Stimulated activated naive B cell treated with anti-CD40 and anti-IgM and Interleukin-4, amounts not matched to agents 10 μg/mL and 1 μg/mL and 100 μg/mL, for 72 hours (primary cell): Measurements from ENCODE around the gene C5orf15.

ENCODE experiments used
- ATAC-seq, 2 donors: fragments of 150-1000 bp; cut with Tn5 transposase; replicated peaks; 2 replicates each; pipeline ENCODE4 v1.10.0; 2021; ENCODE audit warnings: moderate library complexity in 1 of 2
- DNase-seq: peaks from one replicate; pipeline ENCODE4 v3.0.0; 2021
- H3K27ac Mint-ChIP-seq: one replicate; pipeline ENCODE4 v1.8.0; 2022; ENCODE audit warnings: mild to moderate bottlenecking, mixed read lengths
- H3K27me3 Mint-ChIP-seq, 2 donors: one replicate each; pipeline ENCODE4 v1.8.0; 2022; ENCODE audit warnings: mixed read lengths in 2 of 2
- H3K36me3 Mint-ChIP-seq, 2 donors: one replicate each; pipeline ENCODE4 v1.8.0; 2022; ENCODE audit warnings: mixed read lengths in 2 of 2, mild to moderate bottlenecking in 1 of 2
- H3K4me1 Mint-ChIP-seq, 2 donors: one replicate each; pipeline ENCODE4 v1.8.0; 2022; ENCODE audit warnings: mixed read lengths in 2 of 2, mild to moderate bottlenecking in 1 of 2
- H3K4me3 Mint-ChIP-seq, 2 donors: one replicate each; pipeline ENCODE4 v1.8.0; 2022; ENCODE audit warnings: mild to moderate bottlenecking in 2 of 2, mixed read lengths in 2 of 2, moderate library complexity in 1 of 2
- H3K9me3 Mint-ChIP-seq, 2 donors: one replicate each; pipeline ENCODE4 v1.8.0; 2022; ENCODE audit warnings: mixed read lengths in 2 of 2, mild to moderate bottlenecking in 1 of 2

The C5orf15 gene

DNA sequence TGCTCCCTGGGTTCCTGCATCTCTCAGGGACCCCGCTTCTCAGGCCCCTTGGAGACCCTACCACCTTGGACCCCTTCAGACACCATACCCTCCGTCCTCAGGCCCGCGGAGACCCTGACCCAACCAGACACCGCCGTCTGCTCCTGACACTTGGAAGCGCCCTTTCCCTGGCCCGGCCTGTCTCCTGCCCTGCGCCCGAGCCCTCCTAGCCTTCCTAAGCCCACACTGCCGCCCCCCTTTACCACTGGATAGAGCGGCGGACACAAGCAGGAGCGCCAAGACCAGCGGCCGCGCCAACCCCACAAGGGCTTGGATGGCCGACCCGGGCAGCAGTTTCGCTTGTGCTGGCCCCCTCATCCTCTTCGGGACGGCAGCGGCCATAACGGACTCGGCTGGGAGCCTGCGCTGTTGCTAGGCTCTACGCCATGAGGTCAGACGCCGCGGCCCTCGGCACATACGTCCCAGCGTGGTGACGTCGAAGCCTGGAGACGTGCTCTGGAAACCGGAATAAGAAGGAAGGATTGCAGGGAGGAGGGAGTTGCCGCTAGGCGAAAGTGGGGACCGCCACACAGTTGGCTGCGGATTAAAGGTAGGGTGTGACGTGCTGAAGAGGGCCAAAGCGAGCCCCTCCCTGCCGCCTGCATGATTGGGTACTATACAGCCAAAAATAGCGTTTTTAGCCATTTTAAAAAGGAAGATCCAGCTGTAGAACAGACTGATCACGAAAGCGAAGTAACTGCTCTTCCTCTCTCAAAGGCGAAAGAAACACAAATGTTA is at the start of gene C5orf15:
Gene C5orf15, minus strand, starts transcription at position 422 of the 777 bp plus-strand sequence. Its CDS starts 41 bp downstream, at position 381.
- ATAC-seq (peak; percentile 92 to 93), DNase-seq (peak; percentile 92)
- Mint-ChIP-seq H3K27me3 (no peaks in the 10 kb centered on the region), H3K27ac (peak within 1 kb of the TSS; percentile 98), H3K36me3 (peaks cover 28 to 46% of the 10 kb centered on the region in 2 donors), H3K4me1 (peaks cover 34 to 51% of the 10 kb centered on the region in 2 donors), H3K4me3 (peak within 1 kb of the TSS; percentile 97 to 98), H3K9me3 (peaks cover 0 to under 1% of the 10 kb centered on the region in 2 donors)

DNA sequence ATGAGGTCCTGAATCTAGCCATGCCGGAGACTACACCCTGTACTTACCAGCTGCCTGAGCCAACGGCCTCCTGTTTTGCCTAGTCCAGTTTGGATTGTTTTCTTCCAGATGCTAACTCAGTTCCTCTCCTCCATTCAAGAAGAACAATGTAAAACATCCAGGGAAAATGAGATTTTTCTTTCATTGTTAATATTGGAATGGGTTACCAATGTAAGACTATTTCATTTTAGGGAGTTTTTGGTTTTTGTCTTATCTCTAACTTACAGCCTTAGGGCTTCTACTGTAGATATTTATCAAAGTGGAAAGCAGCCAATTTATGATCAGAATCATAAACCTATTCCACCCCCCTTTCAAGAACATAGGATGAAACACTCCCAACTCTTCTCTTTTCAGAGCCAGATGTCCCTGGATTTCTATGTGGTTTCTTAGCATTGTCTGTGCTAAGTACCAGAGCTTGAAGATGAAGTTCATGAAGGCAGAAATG is 39.9 kb upstream of the C5orf15 start:
- Mint-ChIP-seq H3K4me3 (no peak overlapping the region), H3K27ac (no peak overlapping the region), H3K27me3 (peaks cover 0 to 7% of the 10 kb centered on the region in 2 donors), H3K4me1 (peaks cover 5 to 14% of the 10 kb centered on the region in 2 donors), H3K9me3 (no peaks in the 10 kb centered on the region), H3K36me3 (peaks cover 6 to 10% of the 10 kb centered on the region in 2 donors)
- ATAC-seq (no peak), DNase-seq (no peak)

GRCh38 chr5:134007581-134008265 is 39.3 kb upstream of the C5orf15 start:
- H3K27me3 Mint-ChIP-seq: peaks cover 0 to 4% of the 10 kb centered on the region in 2 donors
- DNase-seq: no peak
- no peaks in the 10 kb centered on the region for H3K9me3 Mint-ChIP-seq
- peaks cover 8 to 20% of the 10 kb centered on the region in 2 donors for H3K4me1 Mint-ChIP-seq
- H3K36me3 Mint-ChIP-seq: peaks cover 9 to 16% of the 10 kb centered on the region in 2 donors
- ATAC-seq: no peak
- H3K27ac Mint-ChIP-seq: no peak overlapping the region
- no peak overlapping the region for H3K4me3 Mint-ChIP-seq

DNA sequence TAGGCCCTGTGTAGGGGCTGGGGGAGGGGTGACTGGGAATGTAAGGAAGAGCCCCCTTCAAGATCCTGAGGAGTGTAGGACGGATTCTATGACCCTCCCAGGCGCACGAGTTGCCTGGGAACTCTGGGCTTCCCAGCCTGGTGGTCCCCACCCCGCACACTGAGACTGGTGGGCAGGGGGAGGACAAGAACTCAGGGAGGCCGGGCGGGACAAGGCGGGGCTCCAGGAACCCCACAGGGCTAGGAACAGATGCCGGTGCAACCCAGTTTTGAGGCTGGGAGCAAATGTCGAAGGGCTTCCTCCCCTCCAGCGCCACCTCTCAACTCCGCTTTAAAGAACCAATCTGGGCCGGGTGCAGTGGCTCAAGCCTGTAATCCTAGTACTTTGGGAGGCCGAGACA is 37.7 kb upstream of the C5orf15 start:
- DNase-seq: no peak
- H3K9me3 Mint-ChIP-seq: no peaks in the 10 kb centered on the region
- H3K4me1 Mint-ChIP-seq: peaks cover 21 to 36% of the 10 kb centered on the region in 2 donors
- H3K36me3 Mint-ChIP-seq: peaks cover 19 to 27% of the 10 kb centered on the region in 2 donors
- H3K4me3 Mint-ChIP-seq: peak overlapping the region; percentile 91
- H3K27ac Mint-ChIP-seq: no peak overlapping the region
- H3K27me3 Mint-ChIP-seq: no peaks in the 10 kb centered on the region
- no peak for ATAC-seq

GRCh38 chr5:134005417-134006061 is 37.1 kb upstream of the C5orf15 start:
- DNase-seq: peak; percentile 31
- peak overlapping the region; percentile 91 for H3K4me3 Mint-ChIP-seq
- H3K4me1 Mint-ChIP-seq: peaks cover 24 to 38% of the 10 kb centered on the region in 2 donors
- H3K27me3 Mint-ChIP-seq: no peaks in the 10 kb centered on the region
- ATAC-seq: peak; percentile 5 to 9
- H3K36me3 Mint-ChIP-seq: peaks cover 21 to 31% of the 10 kb centered on the region in 2 donors
- H3K27ac Mint-ChIP-seq: peak overlapping the region; percentile 96
- no peaks in the 10 kb centered on the region for H3K9me3 Mint-ChIP-seq

GRCh38 chr5:134004626-134005416 is 36.4 kb upstream of the C5orf15 start, which contains the start of gene VDAC1:
Gene VDAC1 (minus strand): TSS chr5:134004975. CDS start chr5:133993012, 11,963 bp downstream.
- ATAC-seq (peak; percentile 75 to 85), DNase-seq (peak; percentile 81)
- H3K9me3 Mint-ChIP-seq: no peaks in the 10 kb centered on the region
- H3K27ac Mint-ChIP-seq: peak within 1 kb of the TSS; percentile 97
- H3K27me3 Mint-ChIP-seq: no peaks in the 10 kb centered on the region
- H3K4me3 Mint-ChIP-seq: peak within 1 kb of the TSS; percentile 91
- peaks cover 29 to 44% of the 10 kb centered on the region in 2 donors for H3K4me1 Mint-ChIP-seq
- H3K36me3 Mint-ChIP-seq: peaks cover 24 to 36% of the 10 kb centered on the region in 2 donors

DNA sequence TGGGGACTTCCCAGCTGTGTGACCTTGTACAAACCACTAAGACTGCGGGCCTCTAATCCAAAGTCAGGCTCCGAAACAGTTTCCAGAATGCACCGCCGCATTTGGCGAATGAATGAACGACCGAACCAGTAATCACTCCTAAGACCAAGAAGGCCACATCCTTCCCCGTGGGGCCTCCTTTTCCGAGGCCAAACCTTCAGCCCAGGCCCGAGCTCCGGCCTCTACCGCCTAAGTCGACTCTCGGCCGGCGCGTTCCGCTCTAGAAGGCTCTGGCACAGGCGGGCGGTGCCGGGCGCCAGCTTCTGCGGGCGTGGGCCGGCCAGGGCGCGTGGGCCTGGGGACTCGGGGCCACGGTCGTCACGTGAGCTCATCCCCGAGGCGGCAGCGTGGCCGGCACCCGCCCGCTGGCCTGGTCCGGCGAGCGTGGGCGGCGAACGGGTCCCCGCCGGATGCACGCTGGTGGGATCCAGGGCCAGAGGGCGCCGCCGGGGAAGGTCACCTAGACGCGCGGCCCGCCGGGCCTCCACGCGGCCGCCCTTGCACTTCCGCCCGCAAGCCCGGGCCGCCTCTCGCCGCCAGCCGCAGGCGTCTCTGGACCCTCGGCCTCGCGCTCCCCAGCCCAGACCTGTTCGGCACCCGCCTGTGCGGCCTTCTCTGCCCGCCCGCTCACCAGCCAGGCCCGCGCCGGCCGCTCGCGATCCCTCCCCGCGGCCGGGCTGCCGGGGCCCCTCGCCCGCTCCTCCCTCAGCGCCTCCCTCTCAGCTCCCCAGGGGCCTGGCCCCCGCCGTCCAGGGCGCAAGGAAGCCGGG is 35.6 kb upstream of the C5orf15 start:
- peak; percentile 39 to 41 for ATAC-seq
- peaks cover 37 to 52% of the 10 kb centered on the region in 2 donors for H3K4me1 Mint-ChIP-seq
- peak; percentile 70 for DNase-seq
- no peaks in the 10 kb centered on the region for H3K9me3 Mint-ChIP-seq
- H3K27me3 Mint-ChIP-seq: no peaks in the 10 kb centered on the region
- peak overlapping the region; percentile 97 for H3K27ac Mint-ChIP-seq
- peaks cover 29 to 44% of the 10 kb centered on the region in 2 donors for H3K36me3 Mint-ChIP-seq
- peak overlapping the region; percentile 91 for H3K4me3 Mint-ChIP-seq

DNA sequence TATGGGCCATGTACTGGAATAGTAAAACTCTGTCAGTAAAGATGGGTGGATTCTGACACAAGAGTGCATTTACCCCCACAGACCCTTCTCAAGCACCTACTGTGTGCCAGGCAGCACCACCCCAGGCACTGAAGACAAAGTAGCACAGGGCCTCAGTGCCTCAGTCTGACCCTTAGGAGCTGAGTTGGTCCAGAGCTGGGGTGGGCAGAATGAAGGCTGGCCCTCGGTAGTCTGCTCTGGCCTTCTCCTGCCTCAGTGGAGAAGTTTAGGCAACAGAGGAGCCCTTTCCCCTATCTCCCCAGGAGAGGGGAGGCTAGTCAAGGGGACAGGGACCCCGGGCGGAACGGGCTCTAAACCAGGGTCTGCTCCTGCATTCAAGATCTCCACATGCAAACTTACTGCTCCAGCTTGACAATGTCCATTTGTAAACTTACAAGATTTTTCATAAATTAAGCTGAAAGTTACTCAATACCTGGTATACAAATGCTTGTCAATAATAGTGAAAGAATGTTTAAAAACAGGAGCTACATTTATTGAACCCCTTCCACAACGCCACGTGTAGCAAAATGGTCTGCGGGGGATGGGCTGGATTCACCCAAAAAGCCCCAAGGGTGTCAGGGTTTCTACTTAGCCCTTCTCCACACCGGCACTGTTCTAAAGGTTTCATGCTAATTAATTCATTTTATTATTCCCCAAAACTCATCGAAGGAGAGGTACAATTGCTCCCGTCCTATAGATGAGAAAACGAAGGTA is 34.8 kb upstream of the C5orf15 start:
- DNase-seq: no peak
- Mint-ChIP-seq H3K4me1 (peaks cover 37 to 55% of the 10 kb centered on the region in 2 donors), H3K4me3 (peak overlapping the region; percentile 89 to 91), H3K27ac (peak overlapping the region; percentile 97), H3K36me3 (peaks cover 29 to 45% of the 10 kb centered on the region in 2 donors), H3K27me3 (no peaks in the 10 kb centered on the region), H3K9me3 (no peaks in the 10 kb centered on the region)
- ATAC-seq: no peak

GRCh38 chr5:134001938-134002731 is 33.7 kb upstream of the C5orf15 start:
- H3K9me3 Mint-ChIP-seq: no peaks in the 10 kb centered on the region

GRCh38 chr5:134000696-134001453 is 32.5 kb upstream of the C5orf15 start:
- H3K4me3 Mint-ChIP-seq: peak overlapping the region in 1 of 2 donors; percentile 1
- H3K9me3 Mint-ChIP-seq: no peaks in the 10 kb centered on the region
- no peak for ATAC-seq
- no peaks in the 10 kb centered on the region for H3K27me3 Mint-ChIP-seq
- peaks cover 31 to 44% of the 10 kb centered on the region in 2 donors for H3K36me3 Mint-ChIP-seq
- DNase-seq: no peak
- no peak overlapping the region for H3K27ac Mint-ChIP-seq
- H3K4me1 Mint-ChIP-seq: peaks cover 43 to 68% of the 10 kb centered on the region in 2 donors

More at GRCh38 chr5:134001938-134002731, 33.7 kb upstream of the C5orf15 start:
- no peaks in the 10 kb centered on the region for H3K27me3 Mint-ChIP-seq
- DNase-seq (no peak), ATAC-seq (no peak)
- peaks cover 32 to 45% of the 10 kb centered on the region in 2 donors for H3K36me3 Mint-ChIP-seq
- H3K4me3 Mint-ChIP-seq: peak overlapping the region; percentile 89 to 91
- H3K27ac Mint-ChIP-seq: peak overlapping the region; percentile 97
- peaks cover 37 to 60% of the 10 kb centered on the region in 2 donors for H3K4me1 Mint-ChIP-seq

DNA sequence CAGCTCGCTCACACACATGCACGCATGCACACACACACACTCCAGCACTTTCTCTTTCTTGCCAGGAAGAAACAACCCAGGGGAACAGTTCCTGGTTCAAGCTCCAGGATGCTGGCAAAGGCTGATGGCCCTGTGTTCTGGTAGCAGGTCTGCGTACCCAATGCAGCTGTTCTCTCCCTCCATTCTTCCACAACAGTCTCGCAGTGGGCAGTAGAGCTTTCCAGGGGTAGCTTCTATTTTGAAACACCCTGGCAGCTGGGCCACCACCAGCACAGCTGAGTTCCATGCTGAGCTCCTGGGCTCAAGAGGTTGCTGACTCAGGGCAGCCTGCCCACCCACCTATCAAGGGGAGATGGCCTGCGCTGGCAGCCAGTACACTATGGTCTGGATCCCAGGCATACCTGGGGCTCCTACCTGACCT is 31.7 kb upstream of the C5orf15 start:
- Mint-ChIP-seq H3K27me3 (no peaks in the 10 kb centered on the region), H3K27ac (no peak overlapping the region), H3K36me3 (peaks cover 32 to 43% of the 10 kb centered on the region in 2 donors), H3K4me1 (peaks cover 44 to 68% of the 10 kb centered on the region in 2 donors), H3K4me3 (no peak overlapping the region), H3K9me3 (no peaks in the 10 kb centered on the region)
- no peak for ATAC-seq
- DNase-seq: no peak
